Stimulated activated CD8-positive, alpha-beta memory T cell treated with anti-CD3 and anti-CD28 coated beads, Interleukin-2, amount 100 ng/mL, for 48 hours (primary cell): ENCODE measurements around the gene CFAP161.

Experiments used
- DNase-seq, 2 donors: peaks; one replicate each; pipeline ENCODE4 v3.0.0-alpha.2; 2020; ENCODE audit warnings: low read depth in 2 of 2

Gene CFAP161

GRCh38 chr15:81183439-81183775 is 49.3 kb downstream of the CFAP161 start:
- DNase-seq: no peak

GRCh38 chr15:81184188-81184587 is 50.1 kb downstream of the CFAP161 start:
- no peak for DNase-seq

GRCh38 chr15:81185631-81186295 is 51.7 kb downstream of the CFAP161 start:
- no peak for DNase-seq

DNA sequence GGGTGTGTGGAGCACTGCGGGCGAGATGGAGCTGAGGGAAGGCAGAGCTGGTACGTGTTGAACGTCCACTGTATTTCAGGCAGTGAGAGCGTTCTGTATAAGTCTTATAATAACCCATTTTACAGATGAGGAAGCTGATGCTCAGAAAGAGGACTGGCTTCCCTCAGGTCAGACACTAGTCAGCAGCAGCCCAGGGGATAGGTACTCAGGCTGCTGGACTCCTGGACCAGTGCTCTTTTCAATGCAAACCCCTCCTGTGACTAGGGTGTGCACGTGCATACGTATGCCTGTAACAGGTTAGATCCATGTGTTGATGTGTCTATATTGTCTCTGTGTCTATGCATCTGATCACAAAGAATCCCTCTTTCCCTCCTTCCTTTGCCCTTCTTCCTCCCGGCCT is 54.3 kb downstream of the CFAP161 start:
- DNase-seq: no peak

DNA sequence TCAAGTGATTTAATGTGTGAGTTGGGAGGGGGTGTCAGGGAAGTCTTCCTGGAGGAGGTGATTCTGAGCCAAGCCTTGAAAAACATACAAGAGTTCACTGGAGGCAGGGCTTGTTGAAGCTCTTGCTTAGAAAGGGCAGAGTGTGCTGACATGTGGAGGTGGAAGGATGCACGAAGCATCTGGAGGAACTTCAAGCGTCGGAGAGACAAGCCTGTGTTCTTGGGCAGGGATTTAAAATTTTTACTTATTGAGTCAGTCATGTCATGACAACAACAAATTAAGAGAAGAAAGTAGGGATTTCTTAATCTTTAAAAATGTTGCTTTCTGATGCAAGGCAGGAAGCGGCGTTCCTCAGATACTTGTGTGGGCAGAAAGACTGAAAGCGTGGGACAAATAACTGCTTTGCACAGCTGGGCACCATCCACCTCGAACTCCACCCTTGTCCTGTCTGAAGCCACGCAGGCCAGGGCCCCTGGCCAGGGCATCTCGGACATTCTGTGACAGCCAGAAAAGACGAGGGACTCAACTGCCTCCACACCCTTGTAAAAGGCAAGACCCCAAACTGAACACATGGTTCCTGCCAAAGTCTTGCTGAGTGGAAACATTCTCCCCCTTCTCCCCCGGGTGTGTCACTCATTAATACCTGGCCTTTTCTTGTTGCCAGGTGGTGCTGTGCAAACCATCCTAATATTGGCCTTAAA is 55.7 kb downstream of the CFAP161 start:
- no peak for DNase-seq

DNA sequence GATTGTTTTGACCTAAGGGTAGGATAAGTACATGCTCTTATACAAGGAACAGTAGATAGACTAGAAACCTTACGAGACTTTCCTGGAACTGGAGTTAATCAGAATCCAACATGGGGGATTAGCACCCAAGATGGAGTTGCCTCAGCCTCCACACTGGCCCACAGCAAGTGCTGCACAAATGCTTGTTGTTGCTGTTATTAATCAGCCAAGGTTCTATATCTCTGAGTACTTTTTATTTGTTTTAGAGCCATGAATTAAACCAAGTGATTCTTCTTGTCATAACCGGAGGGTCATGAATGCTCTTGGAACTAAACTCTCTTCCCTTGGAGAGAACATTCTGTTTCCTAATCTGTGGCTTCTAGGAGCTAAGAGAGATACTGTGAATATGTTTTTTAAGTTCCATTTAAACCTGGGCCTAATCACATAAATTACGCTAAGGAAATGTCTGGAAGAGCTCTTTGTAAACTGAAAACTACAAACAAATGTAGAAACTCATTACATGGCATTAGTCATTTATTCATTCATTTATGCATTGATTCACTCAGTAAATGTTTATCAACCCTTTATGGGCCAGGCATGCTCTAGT is 56.9 kb downstream of the CFAP161 start:
- no peak for DNase-seq

DNA sequence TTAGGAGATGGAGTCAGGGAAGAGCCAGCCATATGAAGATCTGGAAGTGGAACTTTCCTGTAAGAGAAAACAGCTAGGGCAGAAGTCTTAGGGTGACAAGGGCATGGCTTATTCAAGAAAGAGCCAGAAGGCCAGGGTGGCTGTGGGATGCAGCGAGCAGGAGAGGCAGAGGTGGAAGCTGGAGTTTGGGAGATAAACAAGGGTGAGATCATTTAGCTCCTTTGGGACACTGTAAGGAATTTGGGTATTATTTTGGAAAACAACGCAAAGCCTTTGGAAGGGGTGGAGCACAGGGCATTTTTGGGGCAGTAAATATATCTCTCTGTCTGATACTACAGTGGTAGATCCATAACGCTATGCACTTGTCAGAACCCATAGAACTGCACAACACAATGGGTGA is 57.6 kb downstream of the CFAP161 start:
- DNase-seq: no peak

DNA sequence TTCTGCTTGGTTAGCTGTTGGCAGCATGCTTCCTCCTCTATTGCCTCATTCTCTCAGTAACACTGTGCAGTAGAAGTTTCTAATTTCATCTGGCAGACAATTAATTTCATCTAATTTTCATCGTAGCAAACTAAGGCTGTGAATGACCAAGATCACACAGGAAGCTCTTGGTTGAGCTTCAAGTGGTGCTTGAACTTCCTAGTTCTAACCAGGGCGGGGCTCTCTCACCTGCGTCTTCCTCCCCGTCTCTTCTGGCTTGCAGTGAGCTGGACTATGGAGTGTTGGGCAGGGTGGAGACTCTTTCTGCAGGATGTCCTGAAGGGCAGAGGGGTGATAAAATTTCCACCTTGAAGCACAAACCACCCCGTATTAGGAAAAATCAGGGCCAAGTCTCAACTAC is 60.7 kb downstream of the CFAP161 start:
- DNase-seq: no peak

DNA sequence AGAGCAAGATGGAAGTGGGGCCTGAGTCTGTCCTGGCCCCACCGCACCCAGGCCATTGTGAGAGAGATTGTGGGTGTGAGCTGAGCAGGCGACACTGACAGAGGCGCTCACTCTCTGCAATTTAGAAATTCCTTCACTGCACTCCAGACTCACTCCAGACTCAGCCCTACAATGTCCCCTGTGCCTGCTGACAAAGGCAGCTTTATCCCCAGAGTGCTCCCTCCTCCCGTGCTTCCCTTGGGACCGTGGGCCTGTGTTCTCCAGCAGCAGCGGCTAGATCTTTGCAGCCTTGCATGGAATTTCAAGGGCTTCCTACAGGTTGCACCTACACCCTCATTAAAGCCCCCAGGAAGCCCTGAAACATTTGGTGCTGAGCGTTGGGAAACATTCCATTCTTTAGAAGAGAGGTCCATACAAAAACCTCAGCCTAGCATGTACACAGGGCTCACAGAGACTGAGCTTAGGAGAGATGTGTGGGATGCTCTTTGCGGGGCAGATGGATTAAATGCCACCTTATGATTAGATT is 61.3 kb downstream of the CFAP161 start:
- DNase-seq: no peak

- no peak for DNase-seq
These were observed 62.6 kb downstream of the CFAP161 start, which contains the start of gene IL16 for GRCh38 chr15:81196576-81197254. TSS of gene IL16 (plus strand) at chr15:81196879. CDS start at chr15:81225400, 28,521 bp downstream.

DNA sequence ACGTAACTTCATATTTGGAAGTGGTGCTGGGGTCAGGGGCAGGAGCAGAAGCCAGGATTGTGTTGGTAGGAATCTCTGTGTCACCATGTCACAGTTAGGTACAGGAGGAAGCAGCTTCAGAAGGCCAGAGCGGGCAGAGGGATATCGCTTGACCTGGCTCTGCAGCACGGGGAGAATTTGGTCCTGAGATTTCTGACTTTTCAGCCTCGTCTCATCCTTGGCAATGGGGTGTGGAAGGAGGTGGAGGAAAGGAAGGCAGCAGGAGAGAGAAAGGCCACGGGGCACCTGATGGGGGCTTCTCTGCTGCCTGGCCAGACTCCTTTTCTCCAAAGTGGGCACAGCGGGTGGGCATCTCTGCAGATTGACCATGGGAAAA is 63.2 kb downstream of the CFAP161 start:
- no peak for DNase-seq

- DNase-seq: no peak
These were observed 63.7 kb downstream of the CFAP161 start for GRCh38 chr15:81197688-81198281.
